Fibroblast of lung (primary cell): Measurements from ENCODE around the gene RXRA. TPM values are rescaled to one million over a fixed set of nuclear protein-coding genes. Genes with fewer than 3 reads are reported as not detected.
A peak's percentile ranks its signal among the peaks of the same experiment; 100 is the strongest.

ENCODE experiments used
- DNase-seq, 2 donors: peaks; one replicate each; pipeline versions ENCODE4 v3.0.0 to v3.0.0-alpha.2; 2010; ENCODE audit warnings: low read depth in 2 of 2
- H2AFZ ChIP-seq: 2 replicates; pipeline ENCODE4 v1.5.1; 2012; ENCODE audit warnings: low read length, control low read depth, inconsistent platforms
- H3K27ac ChIP-seq: 2 replicates; pipeline ENCODE4 v1.5.1; 2011; ENCODE audit warnings: low read length, control low read depth; ENCODE audit not compliant: insufficient read depth
- H3K27me3 ChIP-seq: 2 replicates; pipeline ENCODE4 v1.5.1; 2011; ENCODE audit warnings: mild to moderate bottlenecking, low read length; ENCODE audit not compliant: control insufficient read depth, insufficient read depth
- H3K36me3 ChIP-seq: 2 replicates; pipeline ENCODE4 v1.5.1; 2011; ENCODE audit warnings: low read length; ENCODE audit not compliant: control insufficient read depth, insufficient read depth
- H3K4me1 ChIP-seq: 2 replicates; pipeline ENCODE4 v1.5.1; 2011; ENCODE audit warnings: low read length; ENCODE audit not compliant: control insufficient read depth, insufficient read depth; ENCODE audit errors: extremely low read depth
- H3K4me2 ChIP-seq: 2 replicates; pipeline ENCODE4 v1.5.1; 2011; ENCODE audit warnings: low read length, control low read depth; ENCODE audit not compliant: insufficient read depth; ENCODE audit errors: extremely low read depth
- H3K4me3 ChIP-seq, 4 experiments: fragments of 200-600 bp in 1 of 4; sonication (generic) in 1 of 4; replicated peaks in 1 of 4; 2 replicates each; pipeline ENCODE4 v1.5.1; 2011 to 2016; ENCODE audit warnings: low read length in 4 of 4, low read depth in 3 of 4, mild to moderate bottlenecking in 3 of 4, control low read depth in 2 of 4, inconsistent platforms in 1 of 4, mixed read lengths in 1 of 4; ENCODE audit not compliant: insufficient read depth in 1 of 4; ENCODE audit errors: control extremely low read depth in 1 of 4
- H3K79me2 ChIP-seq: 2 replicates; pipeline ENCODE4 v1.5.1; 2012; ENCODE audit warnings: mild to moderate bottlenecking, low read length, inconsistent platforms; ENCODE audit not compliant: control insufficient read depth, insufficient read depth
- H3K9ac ChIP-seq: 2 replicates; pipeline ENCODE4 v1.5.1; 2011; ENCODE audit warnings: mild to moderate bottlenecking, low read length, control low read depth; ENCODE audit not compliant: insufficient read depth
- H3K9me3 ChIP-seq: 2 replicates; pipeline ENCODE4 v1.5.1; 2012; ENCODE audit warnings: low read depth, low read length; ENCODE audit not compliant: control insufficient read depth, insufficient read depth
- H4K20me1 ChIP-seq: 2 replicates; pipeline ENCODE4 v1.5.1; 2011; ENCODE audit warnings: low read length; ENCODE audit not compliant: control insufficient read depth, insufficient read depth; ENCODE audit errors: extremely low read depth
- CTCF ChIP-seq, 2 donors: IDR thresholded peaks in 1 of 2; conservative IDR thresholded peaks in 1 of 2; 1 replicate in 1 of 2; 2 replicates in 1 of 2; pipeline ENCODE4 v1.5.1; 2011 to 2012; ENCODE audit warnings: low read length in 2 of 2, control low read depth in 1 of 2, inconsistent platforms in 1 of 2, low read depth in 1 of 2, mild to moderate bottlenecking in 1 of 2
- EZH2 ChIP-seq: IDR thresholded peaks from 2 replicates; pipeline ENCODE4 v1.5.1; 2012; ENCODE audit warnings: low read length, control low read depth, mild to moderate bottlenecking; ENCODE audit errors: missing control alignments
- polyA plus RNA-seq, 2 donors: library from polyadenylated mRNA; depleted of rRNA in 1 of 2; stranded (reverse) in 1 of 2; unstranded in 1 of 2; fragments of >200 nt; gene quantifications; 2 replicates each; pipeline ENCODE4 v1.2.1, GENCODE V29; 2011 to 2012; ENCODE audit warnings: missing spikeins in 1 of 2
- total RNA-seq: library from RNA; depleted of rRNA; stranded (reverse); fragments of >200 nt; gene quantifications from 2 replicates; pipeline ENCODE4 v1.2.1, GENCODE V29; 2014

The RXRA gene
- total and polyA plus RNA-seq, 2 donors (not counting 1 experiment from before 2014, with no cell fraction given), result 13.3 to 14.9 TPM

- Histone ChIP-seq H3K27me3 (no peaks in the 10 kb centered on the region), H3K4me3 (peak overlapping the region in 1 of 4 experiments; percentile 82), H3K4me2 (peak overlapping the region; percentile 32), H3K36me3 (no peaks in the 10 kb centered on the region), H4K20me1 (peaks cover 5% of the 10 kb centered on the region), H3K9ac (peak overlapping the region; percentile 69), H3K27ac (peak overlapping the region; percentile 84), H3K4me1 (peaks cover 24% of the 10 kb centered on the region), H2AFZ (no peak overlapping the region), H3K9me3 (no peaks in the 10 kb centered on the region), H3K79me2 (peaks cover 80% of the 10 kb centered on the region)
- no peak for DNase-seq
- TF ChIP-seq CTCF (conservative IDR thresholded peaks at IDR 0.05 in 1 of 2, IDR thresholded peaks at IDR 0.05 in 1 of 2; ENCODE audit: low read depth in 1 of 2, low read length in 2 of 2) (no peak), EZH2 (no peak)
Measured at GRCh38 chr9:134329886-134330285, 3.6 kb downstream of the RXRA start.

GRCh38 chr9:134330590-134330989 lies 4.3 kb downstream of the RXRA start:
- no peak for TF ChIP-seq CTCF (conservative IDR thresholded peaks at IDR 0.05 in 1 of 2, IDR thresholded peaks at IDR 0.05 in 1 of 2; ENCODE audit: low read depth in 1 of 2, low read length in 2 of 2)
- TF ChIP-seq EZH2, result no peak

GRCh38 chr9:134331186-134332025 lies 5.2 kb downstream of the RXRA start:
- no peaks in the 10 kb centered on the region for H3K36me3 ChIP-seq
- peaks cover 5% of the 10 kb centered on the region for H4K20me1 ChIP-seq
- H3K4me3 ChIP-seq, result no peak overlapping the region
- H3K27ac ChIP-seq, result no peak overlapping the region
- DNase-seq, result no peak
- H3K4me2 ChIP-seq, result no peak overlapping the region
- no peak overlapping the region for H2AFZ ChIP-seq
- no peaks in the 10 kb centered on the region for H3K9me3 ChIP-seq
- H3K9ac ChIP-seq, result no peak overlapping the region
- TF ChIP-seq CTCF (conservative IDR thresholded peaks at IDR 0.05 in 1 of 2, IDR thresholded peaks at IDR 0.05 in 1 of 2; ENCODE audit: low read depth in 1 of 2, low read length in 2 of 2) (no peak), EZH2 (no peak)
- no peaks in the 10 kb centered on the region for H3K27me3 ChIP-seq
- peaks cover 24% of the 10 kb centered on the region for H3K4me1 ChIP-seq
- peaks cover 94% of the 10 kb centered on the region for H3K79me2 ChIP-seq

More at GRCh38 chr9:134330590-134330989, 4.3 kb downstream of the RXRA start:
- Histone ChIP-seq H3K9me3 (no peaks in the 10 kb centered on the region), H3K9ac (no peak overlapping the region), H2AFZ (no peak overlapping the region), H3K79me2 (peaks cover 86% of the 10 kb centered on the region), H3K4me1 (peaks cover 24% of the 10 kb centered on the region), H3K4me3 (no peak overlapping the region), H3K27me3 (no peaks in the 10 kb centered on the region), H3K36me3 (no peaks in the 10 kb centered on the region), H4K20me1 (peaks cover 5% of the 10 kb centered on the region), H3K4me2 (no peak overlapping the region), H3K27ac (no peak overlapping the region)
- DNase-seq, result no peak
